ENCODE results near the gene C16orf74. TPM values are rescaled to one million over a fixed set of nuclear protein-coding genes. Genes with fewer than 3 reads are reported as not detected.

Gene C16orf74
- total RNA-seq, 6 experiments from 2014 or later, result 0.31 to 0.98 (median 0.70) TPM; not detected in 2

DNA sequence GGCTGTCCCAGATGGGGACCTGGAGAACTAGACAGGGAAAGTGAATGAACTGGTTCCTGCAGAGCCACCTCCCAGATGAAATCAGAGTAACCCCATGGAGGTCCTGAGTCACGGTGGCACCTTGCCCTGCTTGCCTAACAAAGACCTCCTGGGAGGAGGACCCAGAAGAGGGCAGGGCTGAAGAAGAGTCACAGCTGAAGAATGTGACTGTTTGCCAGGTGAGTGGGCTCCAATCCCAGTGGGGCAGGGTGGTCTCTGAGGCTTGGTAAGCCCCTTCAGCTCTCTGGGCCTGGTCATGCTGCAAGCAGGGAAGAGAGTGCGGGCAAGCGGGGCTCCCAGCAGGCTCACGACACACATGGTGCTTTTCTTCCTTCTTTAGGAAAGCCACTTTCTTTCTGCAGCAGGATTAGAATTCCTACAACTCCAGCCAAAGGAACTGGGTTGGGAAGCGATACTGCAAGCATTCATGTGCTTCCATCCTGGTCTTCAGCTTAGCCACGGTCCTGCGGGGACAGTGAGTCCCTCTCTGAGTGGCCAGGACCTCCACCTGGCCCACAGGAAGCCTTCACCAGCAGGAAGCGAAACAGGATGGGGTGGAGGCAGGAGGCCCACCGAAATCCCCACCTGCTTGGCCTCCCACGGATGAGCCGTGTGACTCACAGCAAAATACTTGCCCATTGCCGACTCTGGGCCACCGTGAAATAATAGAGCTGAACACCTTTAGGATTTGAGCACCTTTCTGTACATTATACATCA is 4.3 kb downstream of the C16orf74 start:
- H3K27ac ChIP-seq, result no peak overlapping the region
- no peaks in the 10 kb centered on the region for H3K36me3 ChIP-seq
- H3K9me3 ChIP-seq, result no peaks in the 10 kb centered on the region
- ATAC-seq (no peak), DNase-seq (no peak)
- peaks cover 0 to 13% (median 0%) of the 10 kb centered on the region in 4 donors for H3K4me1 ChIP-seq
- TF ChIP-seq POLR2A (IDR thresholded peaks at IDR 0.05), result no peak
- TF ChIP-seq, protein P1, sequence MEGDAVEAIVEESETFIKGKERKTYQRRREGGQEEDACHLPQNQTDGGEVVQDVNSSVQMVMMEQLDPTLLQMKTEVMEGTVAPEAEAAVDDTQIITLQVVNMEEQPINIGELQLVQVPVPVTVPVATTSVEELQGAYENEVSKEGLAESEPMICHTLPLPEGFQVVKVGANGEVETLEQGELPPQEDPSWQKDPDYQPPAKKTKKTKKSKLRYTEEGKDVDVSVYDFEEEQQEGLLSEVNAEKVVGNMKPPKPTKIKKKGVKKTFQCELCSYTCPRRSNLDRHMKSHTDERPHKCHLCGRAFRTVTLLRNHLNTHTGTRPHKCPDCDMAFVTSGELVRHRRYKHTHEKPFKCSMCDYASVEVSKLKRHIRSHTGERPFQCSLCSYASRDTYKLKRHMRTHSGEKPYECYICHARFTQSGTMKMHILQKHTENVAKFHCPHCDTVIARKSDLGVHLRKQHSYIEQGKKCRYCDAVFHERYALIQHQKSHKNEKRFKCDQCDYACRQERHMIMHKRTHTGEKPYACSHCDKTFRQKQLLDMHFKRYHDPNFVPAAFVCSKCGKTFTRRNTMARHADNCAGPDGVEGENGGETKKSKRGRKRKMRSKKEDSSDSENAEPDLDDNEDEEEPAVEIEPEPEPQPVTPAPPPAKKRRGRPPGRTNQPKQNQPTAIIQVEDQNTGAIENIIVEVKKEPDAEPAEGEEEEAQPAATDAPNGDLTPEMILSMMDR (IDR thresholded peaks at IDR 0.05), result no peak
- intact Hi-C loops (cut with DNase I), result no loop called here
- 70% methylated on average over 7 of the region's 13 CpGs for WGBS (ENCODE audit: insufficient coverage, low coverage, low lambda C conversion rate, missing lambda C conversion rate)
- no peak overlapping the region for H3K4me3 ChIP-seq
- H3K27me3 ChIP-seq, result no peaks in the 10 kb centered on the region

DNA sequence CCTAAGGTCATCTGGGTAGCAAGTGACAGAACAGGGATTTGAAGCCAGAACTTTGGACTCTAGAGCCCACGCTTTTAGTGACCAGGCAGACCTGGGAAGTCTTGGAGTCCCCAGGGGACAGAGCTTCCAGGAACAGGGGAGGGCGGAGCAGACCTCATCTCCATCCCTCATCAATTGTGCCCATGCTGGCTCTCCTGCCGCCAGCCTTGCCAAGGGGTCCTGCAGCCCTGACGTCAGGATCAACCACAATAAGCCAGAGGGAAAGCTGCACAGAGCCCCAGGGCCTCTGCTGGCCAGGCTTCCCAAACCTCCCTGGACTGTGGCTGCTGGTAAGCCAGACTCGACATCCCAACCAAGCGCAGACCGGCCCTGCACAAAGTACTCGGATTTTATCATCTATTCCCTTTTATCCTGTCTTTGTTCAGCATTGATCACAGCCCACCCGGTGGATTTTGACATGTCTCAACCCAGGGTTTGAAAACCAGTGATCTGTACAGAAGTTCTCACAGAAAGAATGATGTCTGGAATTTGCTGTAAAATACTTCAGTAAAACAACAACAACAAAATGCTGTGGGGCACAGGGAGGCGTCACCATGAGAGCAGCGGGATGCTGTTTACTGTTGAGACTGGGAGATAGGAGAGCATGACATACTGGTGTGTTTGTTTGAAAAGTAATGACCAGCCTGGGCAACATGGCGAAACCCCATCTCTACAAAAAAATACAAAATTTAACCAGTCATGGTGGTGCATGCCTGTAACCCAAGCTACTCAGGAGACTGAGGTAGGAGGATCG is 11.8 kb downstream of the C16orf74 start:
- ATAC-seq (no peak), DNase-seq (no peak)
- H3K27ac ChIP-seq, result no peak overlapping the region
- no peaks in the 10 kb centered on the region for H3K36me3 ChIP-seq
- no peaks in the 10 kb centered on the region for H3K4me1 ChIP-seq
- no peaks in the 10 kb centered on the region for H3K27me3 ChIP-seq
- intact Hi-C loops (cut with DNase I), result no loop called here
- H3K4me3 ChIP-seq, result no peak overlapping the region
- H3K9me3 ChIP-seq, result no peaks in the 10 kb centered on the region
- TF ChIP-seq, protein P1 (IDR thresholded peaks at IDR 0.05), result no peak
- no peak for TF ChIP-seq POLR2A (IDR thresholded peaks at IDR 0.05)
- 75% methylated on average over 7 of the region's 13 CpGs for WGBS (ENCODE audit: insufficient coverage, low coverage, low lambda C conversion rate, missing lambda C conversion rate)

DNA sequence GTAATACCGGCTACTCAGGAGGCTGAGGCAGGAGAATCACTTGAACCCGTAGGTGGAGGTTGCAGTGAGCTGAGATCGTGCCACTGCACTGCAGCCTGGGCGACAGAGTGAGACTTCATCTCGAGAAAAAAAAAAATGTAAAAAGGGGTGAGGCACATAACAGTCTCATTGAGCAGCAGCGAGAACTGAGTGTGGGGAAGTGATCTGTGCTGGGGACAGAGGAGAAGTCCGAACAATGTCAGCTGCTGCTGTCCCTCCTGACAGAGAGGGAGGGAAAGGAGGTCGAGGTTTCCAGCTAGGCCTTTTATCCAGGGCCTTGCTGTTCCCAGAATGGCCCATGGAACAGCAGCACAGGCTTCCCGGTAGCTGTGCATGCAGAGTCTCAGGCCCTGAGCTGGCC is 14.0 kb downstream of the C16orf74 start:
- Histone ChIP-seq H3K36me3 (no peaks in the 10 kb centered on the region), H3K4me1 (no peaks in the 10 kb centered on the region), H3K27ac (no peak overlapping the region), H3K4me3 (no peak overlapping the region), H3K9me3 (no peaks in the 10 kb centered on the region), H3K27me3 (no peaks in the 10 kb centered on the region)
- no peak for TF ChIP-seq POLR2A (IDR thresholded peaks at IDR 0.05)
- TF ChIP-seq, protein P1 (IDR thresholded peaks at IDR 0.05), result no peak
- intact Hi-C loops (cut with DNase I), result no loop called here
- 70% methylated on average over 7 of the region's 9 CpGs for WGBS (ENCODE audit: insufficient coverage, low coverage, low lambda C conversion rate, missing lambda C conversion rate)
- DNase-seq (no peak), ATAC-seq (no peak)

DNA sequence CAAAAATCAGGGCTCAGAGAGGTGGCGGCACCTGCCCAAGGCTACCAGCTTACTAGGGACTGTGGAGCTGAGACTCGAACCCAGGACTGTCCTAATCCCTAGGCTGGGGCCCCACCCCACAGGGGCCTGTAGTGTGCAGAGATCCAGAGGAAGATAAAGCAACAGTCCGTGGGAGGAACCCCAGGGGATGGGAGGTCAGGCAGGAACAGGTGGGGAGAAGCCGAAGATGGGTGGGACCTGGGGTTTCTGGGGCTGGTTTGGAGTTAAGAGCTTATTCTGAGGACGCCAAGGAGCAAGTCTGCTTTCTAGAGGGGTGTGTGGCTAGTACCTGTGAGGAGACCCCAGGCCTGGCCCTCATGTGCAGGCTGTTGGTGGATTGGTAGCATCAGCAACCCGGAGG is 14.9 kb downstream of the C16orf74 start:
- H3K27me3 ChIP-seq, result no peaks in the 10 kb centered on the region
- H3K36me3 ChIP-seq, result no peaks in the 10 kb centered on the region
- TF ChIP-seq, protein P1 (IDR thresholded peaks at IDR 0.05), result no peak
- TF ChIP-seq POLR2A (IDR thresholded peaks at IDR 0.05), result no peak
- intact Hi-C loops (cut with DNase I), result no loop called here
- 63% methylated on average over 4 of the region's 6 CpGs for WGBS (ENCODE audit: insufficient coverage, low coverage, low lambda C conversion rate, missing lambda C conversion rate)
- ATAC-seq (no peak), DNase-seq (no peak)
- no peak overlapping the region for H3K4me3 ChIP-seq
- no peak overlapping the region for H3K27ac ChIP-seq
- H3K9me3 ChIP-seq, result no peaks in the 10 kb centered on the region
- no peaks in the 10 kb centered on the region for H3K4me1 ChIP-seq
